GM18868 (cell line): ENCODE data around the gene CD2BP2.
"Not testable (repeated sequence)": the region's sequence is repeated elsewhere in the genome, so short reads cannot be mapped to it uniquely, and the experiment has no call there.

Experiments
- ATAC-seq: cut with Tn5 transposase; IDR thresholded peaks from one replicate; pipeline ENCODE4 v1.9.1; 2021; ENCODE audit warnings: mild to moderate bottlenecking, moderate library complexity; ENCODE audit not compliant: unreplicated experiment

CD2BP2 gene

DNA sequence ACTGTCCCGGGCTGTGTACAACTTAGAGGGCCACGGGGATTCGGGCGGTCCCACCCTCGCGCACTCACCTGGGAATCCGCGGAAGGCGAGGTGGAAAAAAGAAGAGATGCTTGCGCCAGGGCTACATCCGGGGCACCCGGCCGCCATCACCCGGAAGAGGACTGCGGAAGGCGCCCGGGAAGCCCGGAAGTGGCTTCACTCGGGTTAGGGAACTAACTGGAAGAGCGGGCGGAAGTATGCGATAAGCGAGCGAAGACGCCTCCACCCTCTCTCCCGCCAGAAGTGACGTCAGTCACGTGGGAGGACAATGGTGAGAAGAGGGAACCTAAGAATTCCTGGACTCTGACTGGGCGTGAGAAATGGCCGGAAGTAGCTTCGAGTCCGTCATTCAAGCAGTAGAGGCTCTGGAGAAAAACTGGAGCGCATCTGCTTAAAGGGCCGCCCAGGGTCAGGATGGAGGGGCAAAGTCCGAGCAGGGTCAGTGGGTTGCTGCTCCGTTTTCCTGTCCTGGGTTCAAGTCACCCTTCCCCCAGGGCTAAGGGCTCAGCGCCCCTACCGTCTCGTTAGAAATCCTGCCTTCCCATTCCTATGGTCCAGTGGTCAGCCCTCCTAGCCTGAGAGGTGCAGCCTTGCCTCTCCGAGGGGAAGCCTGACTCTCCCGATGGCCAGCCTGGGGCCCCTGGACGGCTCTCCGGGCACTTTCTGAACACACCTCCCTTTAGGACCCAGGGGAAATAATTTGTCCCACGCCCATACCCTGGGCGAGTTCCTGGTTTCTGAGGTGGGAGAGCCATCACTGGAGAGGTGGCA, at the start of gene CD2BP2:
Gene CD2BP2 (minus strand): TSS at position 165 of the 810 bp plus-strand sequence. CDS start 627 bp downstream, outside the sequence.
- ATAC-seq, result peak; percentile 69

DNA sequence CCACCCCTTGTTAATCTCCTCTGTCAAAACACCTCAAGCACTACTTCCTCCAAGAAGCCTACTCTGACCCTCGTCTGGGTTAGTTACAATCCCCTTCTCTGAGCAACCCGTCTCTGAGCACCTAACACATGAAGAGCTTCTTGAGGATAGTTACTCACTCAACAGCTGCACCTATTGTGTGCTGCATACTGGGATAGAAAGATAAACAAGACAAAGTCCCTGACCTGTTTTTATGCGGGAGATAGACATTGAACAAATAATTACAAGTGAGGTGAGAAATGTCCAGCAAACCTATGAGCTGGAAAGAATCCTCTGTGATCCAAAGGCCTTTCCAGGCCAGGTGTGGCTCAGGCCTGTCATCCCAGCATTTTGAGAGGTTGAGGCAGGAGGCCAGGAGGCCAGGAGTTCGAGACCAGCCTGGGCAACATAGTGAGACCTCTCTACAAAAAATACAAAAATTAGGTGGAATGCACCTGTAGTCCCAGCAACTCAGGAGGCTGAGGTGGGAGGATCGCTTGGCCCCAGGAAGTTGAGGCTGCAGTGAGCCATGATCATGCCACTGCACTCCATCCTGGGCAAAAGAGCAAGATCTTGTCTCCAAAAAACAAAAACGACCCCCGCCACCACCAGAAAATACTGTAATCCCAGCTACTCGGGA, 46.8 kb upstream of the CD2BP2 start:
- ATAC-seq, result no peak

DNA sequence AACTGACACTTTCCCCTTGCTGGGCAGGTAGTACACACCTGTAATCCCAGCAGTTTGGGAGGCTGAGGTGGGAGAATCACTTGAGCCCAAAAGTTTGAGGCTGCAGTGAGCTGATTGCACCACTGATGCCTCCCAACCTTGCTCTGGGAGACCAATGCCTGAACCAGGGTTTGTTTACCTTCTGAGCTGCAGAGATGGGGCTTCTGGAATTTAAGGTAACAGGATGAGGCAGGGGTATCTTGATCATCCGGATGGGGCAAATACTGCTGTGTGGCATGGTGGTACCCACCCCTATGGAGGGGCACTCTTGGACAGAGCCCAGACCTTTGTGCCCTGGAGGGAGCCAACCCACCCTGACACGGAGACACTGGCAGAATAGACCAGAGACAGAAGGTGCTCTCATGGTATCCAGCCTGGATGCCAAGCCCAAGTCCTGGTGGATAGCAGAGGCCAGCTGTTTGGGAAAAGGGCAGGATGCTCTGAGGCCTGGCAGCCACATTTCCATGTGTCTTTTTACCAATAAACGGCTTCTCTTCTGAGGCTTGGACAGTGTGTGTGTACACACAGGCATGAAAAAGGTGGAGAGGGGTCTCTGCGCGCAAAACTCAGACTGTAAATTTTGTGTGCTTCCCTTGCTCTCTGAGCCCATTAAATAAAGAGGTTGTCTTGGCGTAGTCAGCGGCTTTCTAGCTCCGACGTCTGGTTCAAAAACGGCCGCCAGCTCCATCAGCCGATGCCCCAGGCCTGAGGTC, 44.5 kb upstream of the CD2BP2 start:
- ATAC-seq, result no peak

DNA sequence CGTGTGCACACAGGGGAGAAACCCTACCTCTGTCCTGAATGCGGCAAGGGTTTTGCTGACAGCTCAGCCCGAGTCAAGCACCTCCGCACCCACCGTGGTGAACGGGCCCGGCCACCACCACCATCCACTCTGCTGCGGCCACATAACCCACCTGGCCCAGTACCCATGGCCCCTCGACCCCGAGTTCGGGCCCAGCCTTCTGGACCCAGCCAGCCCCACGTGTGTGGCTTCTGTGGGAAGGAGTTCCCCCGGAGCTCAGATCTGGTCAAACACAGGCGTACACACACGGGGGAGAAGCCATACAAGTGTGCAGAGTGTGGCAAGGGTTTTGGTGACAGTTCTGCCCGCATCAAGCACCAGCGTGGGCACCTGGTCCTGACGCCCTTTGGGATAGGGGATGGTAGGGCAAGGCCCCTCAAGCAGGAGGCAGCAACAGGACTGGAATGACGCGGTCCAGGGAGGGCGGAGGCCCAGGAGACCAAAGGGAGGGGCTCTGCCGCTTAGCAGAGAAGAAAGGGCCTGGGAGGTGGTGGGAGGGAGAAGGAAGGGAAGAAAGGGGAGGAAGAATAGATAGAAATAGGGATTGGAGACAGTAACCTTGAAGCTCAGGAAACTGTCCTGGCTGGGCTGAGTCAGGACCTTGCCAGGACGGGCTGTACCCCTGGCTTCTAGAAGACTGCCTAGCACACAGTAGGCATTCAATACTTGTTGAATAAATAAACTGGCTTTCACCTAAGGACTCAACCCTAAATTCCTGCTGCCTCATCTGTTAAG, 43.7 kb upstream of the CD2BP2 start:
- no peak for ATAC-seq

DNA sequence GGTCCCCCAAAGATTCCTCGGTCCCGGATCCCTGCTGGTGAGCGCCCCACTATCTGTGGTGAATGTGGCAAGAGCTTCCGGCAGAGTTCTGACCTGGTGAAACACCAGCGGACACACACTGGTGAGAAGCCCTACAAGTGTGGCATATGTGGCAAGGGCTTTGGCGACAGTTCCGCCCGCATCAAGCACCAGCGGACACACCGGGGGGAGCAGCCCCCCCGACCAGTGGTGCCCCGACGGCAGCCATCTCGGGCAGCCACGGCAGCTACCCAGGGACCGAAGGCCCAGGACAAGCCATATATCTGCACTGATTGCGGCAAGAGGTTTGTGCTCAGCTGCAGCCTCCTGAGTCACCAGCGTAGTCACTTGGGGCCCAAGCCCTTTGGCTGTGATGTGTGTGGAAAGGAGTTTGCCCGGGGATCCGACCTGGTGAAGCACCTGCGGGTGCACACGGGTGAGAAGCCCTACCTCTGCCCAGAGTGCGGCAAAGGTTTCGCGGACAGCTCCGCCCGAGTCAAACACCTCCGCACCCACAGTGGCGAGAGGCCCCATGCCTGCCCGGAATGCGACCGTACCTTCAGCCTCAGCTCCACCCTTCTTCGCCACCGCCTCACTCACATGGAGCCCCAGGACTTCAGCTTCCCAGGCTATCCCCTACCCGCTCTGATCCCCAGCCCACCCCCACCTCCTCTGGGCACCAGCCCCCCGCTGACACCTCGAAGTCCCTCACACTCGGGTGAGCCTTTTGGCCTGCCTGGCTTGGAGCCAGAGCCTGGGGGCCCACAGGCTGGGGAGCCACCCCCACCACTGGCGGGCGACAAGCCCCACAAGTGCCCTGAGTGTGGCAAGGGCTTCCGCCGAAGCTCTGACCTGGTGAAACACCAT, 42.9 kb upstream of the CD2BP2 start:
- ATAC-seq, result no peak

DNA sequence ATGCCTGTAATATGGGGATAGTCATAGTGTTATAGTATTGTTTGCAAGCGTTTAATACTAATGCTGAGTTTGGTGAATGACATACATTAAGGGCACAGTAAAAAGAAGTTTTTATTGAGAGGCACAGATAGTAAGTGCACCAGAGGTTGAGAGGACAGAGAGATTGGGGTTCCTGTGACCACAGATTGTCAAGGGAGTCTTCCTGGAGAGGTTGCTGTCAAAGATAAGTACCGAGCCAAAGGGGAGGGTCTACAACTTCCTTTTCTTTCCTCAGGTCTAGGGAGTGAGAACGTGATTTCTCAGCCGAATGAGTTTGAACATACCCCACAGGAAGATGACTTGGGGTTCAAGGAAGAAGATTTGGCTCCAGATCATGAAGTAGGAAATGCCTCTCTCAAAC, 41.9 kb upstream of the CD2BP2 start:
- ATAC-seq, result no peak

DNA sequence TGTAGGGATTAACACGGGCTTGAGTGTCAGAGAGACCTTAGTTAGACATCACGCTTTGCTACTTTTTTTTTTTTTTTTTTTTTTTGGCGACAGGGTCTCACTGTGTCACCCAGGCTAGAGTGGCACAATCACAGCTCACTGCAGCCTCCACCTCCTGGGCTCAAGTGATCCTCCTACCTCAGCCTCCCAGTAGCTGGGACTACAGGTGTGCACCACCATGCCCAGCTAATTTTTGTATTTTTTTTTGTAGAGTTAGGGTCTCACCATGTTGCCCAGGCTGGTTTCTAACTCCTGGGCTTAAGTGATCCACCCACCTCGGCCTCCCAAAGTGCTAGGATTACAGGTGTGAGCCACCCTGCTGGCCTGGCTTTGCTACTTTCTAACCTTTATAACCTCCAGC, 41.5 kb upstream of the CD2BP2 start:
- ATAC-seq, result not testable (repeated sequence)

DNA sequence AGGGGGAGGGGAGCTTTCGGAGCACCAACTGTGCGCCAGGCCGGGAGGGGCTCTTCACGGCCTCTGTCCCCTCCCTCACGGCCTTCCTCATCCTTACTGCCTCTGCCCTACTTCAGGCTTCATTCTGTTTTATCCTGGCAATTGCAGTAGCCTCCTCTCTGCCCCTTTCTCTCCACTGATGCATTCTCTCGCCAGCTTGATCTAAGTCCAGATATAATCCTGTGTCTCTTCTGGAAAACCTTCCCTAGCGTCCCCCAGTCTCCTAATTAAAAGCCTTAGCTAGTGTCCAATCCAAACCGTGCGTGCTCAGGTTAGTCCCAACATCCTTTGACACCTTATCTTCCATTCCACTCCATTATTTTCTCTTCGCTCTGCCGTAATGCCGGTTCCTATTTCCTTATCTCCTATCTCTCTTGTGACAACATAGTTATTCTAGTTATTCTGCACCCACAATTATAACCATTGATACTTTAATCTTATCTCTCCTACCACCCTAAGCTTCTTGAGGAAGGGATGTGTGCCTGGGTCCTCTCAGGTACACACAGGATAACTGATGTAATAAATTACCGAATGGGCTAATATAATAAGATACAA, 41.0 kb upstream of the CD2BP2 start:
- no peak for ATAC-seq

DNA sequence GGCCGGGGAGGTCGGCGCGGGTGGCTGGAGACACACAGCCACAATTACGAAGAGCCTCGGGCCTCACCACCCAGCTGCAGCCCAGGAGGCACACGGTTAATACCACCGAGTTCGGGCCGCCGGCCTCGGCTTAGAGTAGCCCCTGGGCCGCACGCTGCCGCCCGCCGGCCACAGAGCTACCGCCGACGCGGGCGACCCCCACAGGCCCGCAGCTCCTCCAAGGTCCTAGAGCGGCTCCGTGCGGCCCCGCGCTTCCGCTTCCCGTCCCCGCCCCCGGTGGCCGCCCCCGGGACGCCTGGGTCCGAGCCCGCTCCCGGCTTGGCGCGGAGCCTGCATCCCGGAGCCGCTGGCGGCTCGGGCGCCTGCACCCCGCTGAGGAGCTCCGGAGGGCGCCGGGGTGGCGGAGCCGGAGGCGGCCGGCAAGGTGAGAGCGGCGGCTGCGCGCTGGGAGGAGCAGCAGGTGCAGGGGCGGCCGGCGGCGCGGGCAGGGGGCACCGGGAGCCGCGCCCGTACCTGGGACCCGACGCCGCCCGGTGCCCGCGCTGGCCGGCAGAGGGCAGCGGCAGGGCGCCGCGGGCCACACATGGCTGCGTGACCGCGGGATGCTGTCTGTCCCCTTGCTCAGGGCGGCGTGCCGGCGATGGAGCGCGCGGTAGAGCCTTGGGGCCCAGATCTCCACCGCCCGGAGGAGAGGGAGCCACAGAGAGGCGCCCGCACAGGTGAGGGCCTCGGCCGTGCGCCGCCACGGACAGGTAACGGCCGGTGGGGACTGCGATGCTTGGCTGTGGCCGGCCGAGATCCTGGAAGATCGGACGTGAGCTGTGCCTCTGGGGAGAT, 40.3 kb upstream of the CD2BP2 start, which contains the start of gene ZNF48:
Gene ZNF48 (plus strand): TSS at position 266 of the 837 bp plus-strand sequence. CDS start 375 bp downstream, at position 641.
- ATAC-seq, result peak; percentile 58

DNA sequence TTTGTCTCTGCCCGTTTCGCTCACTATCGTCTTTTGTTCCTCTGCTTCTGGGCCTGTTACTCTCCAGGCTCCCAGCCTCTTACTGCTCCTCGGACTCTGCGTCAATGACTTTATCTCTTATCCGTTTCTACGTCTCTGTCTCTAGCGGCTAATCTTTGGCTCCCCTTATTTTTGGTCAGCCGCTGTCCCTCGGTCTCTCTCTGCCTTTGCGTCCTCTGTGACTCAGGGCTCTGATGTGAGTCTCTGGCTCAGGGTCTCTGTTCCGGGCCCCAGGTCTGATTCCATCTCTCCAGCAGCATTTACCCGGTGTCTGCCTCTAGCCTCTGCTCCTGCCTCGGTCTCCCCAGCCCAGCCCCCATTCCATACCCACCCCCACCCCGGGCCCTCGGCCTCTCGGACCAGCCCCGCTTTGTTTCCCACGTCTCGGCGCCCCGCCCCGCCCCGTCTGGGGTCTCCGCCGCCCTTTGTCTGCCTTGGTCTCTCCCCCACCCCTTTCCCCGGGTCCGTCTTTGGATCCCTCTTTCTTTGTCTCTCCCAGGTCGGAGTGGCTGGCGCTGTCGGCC, 39.6 kb upstream of the CD2BP2 start:
- ATAC-seq, result no peak

DNA sequence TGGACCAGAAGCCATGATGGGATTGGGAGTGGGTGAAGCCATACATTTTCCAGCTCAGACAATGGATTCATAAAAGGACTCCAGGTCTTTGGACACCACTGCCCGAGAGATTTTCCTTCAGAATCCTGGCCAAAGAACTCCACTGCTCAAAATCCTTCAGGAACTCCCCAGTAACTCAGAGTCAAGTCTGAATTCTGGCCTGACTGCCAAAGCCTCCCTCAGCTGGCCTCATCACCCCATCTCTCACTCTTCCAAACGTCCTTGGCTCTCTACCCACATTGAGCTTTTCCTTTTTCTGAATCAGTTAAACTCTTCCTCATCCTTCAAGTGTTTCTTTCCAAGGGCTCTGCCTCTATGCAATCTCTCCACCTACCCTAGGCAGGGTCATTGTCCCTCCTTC, 28.4 kb upstream of the CD2BP2 start:
- ATAC-seq, result no peak

DNA sequence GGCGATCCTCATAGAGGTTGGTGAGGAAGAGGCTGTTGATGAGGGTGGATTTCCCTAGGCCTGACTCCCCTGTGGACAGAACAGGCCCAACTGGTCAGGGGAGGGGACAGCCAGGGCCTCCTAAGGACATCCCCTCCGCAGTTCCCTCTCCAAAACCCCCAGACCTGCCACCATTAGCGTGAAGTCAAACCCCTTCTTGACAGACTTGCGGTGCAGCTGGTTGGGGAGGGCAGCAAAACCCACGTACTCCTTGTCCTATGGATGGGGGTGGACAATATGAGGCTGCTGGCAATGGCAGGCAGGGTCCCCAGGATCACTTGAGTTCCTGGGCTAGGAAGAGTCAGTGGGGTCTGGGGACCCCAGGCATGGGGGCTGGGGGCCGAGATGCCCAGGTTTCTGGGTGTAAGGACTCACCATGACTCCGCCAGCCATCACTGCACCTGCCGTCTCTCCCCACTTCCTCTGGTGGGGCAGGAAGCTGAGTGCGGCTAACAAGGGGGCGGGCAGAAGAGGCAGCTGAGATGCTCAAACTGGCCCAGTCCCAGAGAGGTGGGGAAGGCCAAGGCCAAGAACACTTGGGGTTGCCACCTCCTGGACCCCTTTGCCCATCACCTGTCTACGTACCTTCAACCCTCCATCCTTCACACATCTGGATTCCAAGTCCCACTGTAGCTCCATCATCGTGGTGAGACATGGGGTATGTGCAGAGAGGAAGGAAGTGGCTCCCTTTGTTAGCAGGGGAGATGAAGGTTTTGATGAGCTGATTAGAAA, 27.2 kb upstream of the CD2BP2 start, which contains the start of gene SEPTIN1:
Gene SEPTIN1 (minus strand): TSS at position 451 of the 771 bp plus-strand sequence. CDS start 19 bp downstream, at position 432.
- peak; percentile 33 for ATAC-seq

DNA sequence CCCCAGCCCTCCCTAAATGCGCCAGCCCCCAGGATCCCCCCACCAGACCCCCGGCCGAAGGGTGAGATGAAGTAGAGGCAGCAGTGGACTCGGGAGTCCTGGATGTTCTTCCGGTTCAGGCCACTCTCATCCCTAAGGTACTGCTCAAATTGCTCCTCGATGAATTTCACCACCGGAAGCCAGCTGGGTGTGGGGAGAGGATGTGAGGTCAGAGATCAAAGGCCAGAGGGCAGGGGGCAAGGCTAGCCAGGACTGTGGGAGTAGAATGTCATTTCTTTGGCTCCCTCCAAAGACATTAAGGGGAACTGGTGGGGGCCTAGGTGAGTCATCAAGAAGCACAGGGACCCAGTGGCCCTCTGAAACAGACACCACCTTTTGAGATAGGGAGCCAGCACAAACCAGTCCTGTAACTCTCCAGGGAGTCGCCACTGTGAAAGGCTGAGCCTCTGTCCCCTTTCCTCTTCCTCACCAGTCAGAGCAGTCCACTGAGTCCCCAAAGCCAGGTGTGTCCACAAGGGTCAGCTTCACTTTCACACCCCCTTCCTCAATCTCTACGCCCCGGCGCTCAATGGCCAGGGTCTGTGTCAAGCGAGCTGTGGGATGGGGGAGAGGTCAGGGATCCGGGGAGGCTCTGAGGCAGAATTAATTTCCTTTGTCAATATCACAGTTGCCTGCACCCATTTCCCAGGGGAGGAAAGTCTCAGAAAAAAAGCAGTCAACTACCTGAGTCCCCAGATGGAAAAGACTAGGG, 26.4 kb upstream of the CD2BP2 start:
- ATAC-seq, result no peak

DNA sequence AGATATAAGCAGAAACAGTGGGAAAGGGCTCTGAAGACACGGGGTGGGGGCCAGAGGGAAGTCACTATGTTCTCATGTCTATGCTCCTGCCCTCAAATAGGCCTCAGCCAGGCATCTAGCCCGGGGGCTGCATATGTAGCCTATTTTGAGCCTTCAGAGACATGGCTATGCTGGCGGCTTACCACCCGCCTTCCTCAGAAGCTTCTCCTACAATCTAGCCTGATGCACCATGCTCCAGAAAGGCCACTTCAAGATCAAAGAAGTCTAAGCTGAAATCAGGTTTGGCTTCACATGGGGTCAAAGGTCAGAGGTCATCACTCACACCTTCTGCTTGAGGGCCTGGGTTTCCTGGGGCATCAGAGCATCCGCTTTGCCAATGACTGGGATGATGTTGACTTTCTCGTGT, 25.7 kb upstream of the CD2BP2 start:
- no peak for ATAC-seq

DNA sequence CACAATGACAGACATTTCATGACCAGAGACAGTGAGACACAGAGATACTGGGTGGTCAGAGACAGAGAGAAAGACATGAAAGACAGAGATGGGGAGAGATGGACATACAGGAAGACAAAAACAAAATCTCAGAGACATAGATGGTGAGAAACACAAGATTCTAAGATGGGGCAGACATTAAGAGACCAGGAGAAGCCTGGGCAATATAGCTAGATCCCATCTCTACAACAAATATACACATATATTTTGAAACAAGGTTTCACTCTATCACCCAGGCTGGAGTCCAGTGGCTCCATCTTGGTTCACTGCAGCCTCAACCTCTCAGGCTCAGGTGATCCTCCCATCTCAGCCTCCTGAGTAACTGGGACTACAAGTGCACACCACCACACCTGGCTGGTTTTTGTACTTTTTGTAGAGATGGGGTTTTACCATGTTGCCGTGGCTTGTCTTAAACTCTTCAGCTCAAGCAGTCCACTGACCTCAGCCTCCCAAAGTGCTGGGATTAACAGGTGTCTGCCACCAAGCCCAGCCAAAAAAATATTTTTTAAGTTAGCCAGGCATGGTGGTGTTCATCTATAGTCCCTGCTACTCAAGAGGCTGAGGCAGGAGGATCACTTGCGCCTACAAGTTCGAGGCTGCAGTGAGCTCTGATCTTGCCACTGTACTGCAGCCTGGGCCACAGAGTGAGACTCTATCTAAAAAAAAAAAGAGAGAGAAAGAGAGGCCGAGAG, 25.1 kb upstream of the CD2BP2 start:
- no peak for ATAC-seq
